ENCODE measurements around the gene NPR1.
"Not testable (repeated sequence)": the region's sequence is repeated elsewhere in the genome, so short reads cannot be mapped to it uniquely, and the experiment has no call there.

The NPR1 gene

DNA sequence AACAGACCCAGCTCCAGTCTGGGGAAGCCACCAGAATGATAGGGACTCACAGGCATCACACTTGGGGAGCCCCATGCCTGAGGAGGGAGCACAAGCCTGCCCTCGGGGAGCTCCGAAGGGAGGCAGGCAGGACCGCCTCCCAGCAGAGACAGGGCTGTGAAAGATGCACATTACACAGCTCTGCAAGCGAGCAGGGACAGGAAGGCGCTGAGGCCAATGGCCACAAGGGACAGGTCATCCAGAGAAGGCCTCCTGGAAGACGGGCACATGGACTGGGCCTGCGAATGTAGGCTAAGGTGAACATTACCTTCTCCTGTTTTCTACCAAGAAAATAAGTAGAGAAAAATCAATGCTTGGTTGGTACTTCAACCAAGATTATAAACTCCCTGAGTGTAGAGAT is 4.2 kb downstream of the NPR1 start:
- no peak for DNase-seq (ENCODE audit: low read depth)

DNA sequence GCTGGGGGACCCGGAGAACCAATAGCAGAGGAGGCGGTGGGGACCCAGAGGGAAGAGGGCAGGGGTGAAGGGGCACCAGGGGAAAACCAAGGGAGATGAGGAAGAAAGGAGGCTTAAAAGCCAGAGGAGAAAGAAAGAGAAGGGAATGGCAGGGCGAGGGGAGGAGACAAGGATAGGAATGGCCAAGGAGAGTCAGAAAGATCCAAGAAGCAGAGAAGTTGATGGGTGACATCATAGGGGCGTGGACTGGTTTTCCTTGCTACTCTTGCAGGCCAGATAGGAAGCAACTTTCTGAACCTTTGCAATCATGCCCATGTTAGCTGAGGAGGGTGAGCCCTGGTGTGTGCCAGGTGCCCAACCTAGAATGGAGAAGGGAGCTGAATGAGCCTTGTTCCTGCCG is 5.4 kb downstream of the NPR1 start:
- DNase-seq (ENCODE audit: low read depth) = peak; percentile 49

- no peak for DNase-seq (ENCODE audit: low read depth)
These were observed 6.4 kb downstream of the NPR1 start for GRCh38 chr1:153684892-153685291.

DNA sequence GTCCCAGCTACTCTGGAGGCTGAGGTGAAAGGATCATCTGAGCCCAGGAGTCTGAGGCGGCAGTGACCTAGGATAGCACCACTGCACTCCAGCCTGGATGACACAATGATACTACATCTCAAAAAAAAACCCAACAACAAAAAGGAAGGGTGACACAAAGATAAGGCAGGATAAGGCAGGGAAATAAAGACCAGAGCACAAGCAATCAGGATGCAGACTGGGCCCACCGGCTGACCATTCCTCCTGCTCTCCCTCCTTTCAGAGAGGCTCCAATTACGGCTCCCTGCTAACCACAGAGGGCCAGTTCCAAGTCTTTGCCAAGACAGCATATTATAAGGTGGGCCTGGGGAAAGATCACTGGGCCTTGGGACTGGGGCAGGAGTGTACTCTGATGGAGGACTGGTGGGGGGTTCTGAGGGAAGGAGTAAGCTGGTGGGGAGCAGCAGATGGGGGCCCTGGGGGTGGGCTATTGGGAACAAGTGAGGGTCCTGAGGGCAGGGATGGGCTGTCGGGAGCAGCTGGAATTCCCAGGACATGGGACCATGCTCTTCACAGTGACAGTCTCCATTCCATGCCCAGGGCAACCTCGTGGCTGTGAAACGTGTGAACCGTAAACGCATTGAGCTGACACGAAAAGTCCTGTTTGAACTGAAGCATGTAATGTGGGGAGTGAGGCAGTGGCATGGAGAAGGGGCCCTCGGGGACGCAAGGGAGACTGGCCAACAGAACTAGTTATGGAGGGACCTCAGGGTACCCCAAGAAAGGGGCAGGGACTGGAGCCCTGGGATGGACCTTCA is 7.3 kb downstream of the NPR1 start:
- DNase-seq (ENCODE audit: low read depth) = no peak

DNA sequence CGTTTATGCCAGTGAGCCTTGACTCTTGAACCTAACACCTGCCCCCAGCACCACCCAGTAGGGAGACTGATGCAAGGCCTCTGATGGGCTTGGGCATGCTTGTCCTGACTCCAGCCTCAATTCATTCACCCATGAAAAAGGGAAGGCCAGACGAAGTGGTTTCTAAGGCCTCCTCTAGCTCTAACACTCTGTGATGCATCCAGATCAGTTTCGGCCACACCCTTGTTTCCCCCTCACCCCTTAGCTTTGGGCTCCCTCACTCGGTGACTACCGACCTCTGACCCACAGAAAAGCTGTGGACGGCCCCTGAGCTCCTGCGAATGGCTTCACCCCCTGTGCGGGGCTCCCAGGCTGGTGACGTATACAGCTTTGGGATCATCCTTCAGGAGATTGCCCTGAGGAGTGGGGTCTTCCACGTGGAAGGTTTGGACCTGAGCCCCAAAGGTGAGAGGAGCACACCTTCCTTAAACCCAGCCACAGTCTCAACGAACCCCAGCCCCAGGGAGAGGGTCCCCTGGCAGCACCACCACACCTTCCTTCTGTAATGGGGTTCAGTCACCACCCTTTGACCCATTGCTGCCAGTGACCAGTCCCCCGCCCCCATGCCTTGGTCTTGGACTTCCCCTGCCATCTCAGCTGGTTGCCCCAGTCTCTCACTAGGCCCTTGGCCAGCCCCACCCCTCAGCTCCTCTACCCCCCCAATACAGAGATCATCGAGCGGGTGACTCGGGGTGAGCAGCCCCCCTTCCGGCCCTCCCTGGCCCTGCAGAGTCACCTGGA is 9.0 kb downstream of the NPR1 start:
- DNase-seq (ENCODE audit: low read depth) = no peak

GRCh38 chr1:153688276-153688675 is 9.8 kb downstream of the NPR1 start:
- no peak for DNase-seq (ENCODE audit: low read depth)

DNA sequence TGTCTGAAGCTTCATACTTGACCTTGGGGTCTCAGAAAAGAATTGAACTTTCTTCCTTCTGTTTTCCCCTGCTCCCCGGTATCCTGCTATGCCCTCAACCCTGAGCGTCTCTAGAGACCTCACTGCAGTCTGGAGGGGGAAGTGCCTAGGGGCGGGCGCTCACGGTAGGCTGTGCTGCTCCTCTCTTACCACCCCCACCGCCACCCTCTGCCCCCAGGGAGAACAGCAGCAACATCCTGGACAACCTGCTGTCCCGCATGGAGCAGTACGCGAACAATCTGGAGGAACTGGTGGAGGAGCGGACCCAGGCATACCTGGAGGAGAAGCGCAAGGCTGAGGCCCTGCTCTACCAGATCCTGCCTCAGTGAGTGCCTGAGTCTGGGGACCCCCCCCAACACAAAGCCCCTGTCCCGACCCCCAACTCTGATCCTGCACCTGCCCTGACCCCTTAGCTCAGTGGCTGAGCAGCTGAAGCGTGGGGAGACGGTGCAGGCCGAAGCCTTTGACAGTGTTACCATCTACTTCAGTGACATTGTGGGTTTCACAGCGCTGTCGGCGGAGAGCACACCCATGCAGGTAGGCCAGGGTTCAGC is 10.3 kb downstream of the NPR1 start:
- DNase-seq (ENCODE audit: low read depth) = no peak

- DNase-seq (ENCODE audit: low read depth) = no peak
These were observed 15.0 kb downstream of the NPR1 start for GRCh38 chr1:153693466-153693865.

GRCh38 chr1:153696741-153697140 is 18.3 kb downstream of the NPR1 start:
- no peak for DNase-seq (ENCODE audit: low read depth)

GRCh38 chr1:153697191-153698019 is 18.9 kb downstream of the NPR1 start:
- no peak for DNase-seq (ENCODE audit: low read depth)

- no peak for DNase-seq (ENCODE audit: low read depth)
These were observed 19.8 kb downstream of the NPR1 start for GRCh38 chr1:153698020-153698922.

DNA sequence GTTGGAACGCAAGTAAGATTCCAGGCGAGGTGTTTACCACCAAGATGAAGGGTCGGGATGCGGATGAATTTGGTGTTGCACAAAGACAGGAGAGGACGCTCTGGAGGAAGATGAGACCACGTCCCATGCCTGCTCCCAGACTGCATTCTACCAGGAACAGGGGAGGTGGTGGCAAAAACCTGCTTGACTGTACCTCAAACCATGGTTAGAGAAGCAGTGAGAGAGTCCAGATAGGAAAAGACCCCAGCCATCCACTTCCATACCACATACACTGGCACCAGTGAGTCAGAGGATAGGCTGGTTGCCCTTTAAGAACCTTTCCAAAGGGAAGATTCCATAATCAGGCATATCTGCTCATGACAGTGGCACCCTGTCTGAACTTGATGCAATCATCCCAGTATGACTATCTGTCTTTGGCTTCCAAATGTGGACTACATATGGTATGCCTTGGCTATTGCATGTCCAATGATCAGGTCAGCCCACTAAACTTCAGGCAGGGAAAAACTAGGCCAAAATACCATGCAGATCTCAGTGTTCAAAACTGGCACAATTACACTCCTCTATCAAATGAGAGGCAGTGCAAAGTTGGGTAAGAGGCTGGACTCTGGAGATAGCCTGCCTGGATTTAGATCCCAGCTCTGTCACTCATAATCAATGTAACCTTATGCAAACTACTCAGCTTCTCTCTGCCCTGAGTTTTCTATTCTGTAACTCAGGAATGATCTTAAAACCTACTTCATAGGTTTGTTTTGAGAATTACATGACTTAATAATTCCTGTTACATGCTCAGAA is 20.6 kb downstream of the NPR1 start:
- DNase-seq (ENCODE audit: low read depth) = peak; percentile 46

- DNase-seq (ENCODE audit: low read depth) = no peak
These were observed 21.3 kb downstream of the NPR1 start for GRCh38 chr1:153699768-153700167.

DNA sequence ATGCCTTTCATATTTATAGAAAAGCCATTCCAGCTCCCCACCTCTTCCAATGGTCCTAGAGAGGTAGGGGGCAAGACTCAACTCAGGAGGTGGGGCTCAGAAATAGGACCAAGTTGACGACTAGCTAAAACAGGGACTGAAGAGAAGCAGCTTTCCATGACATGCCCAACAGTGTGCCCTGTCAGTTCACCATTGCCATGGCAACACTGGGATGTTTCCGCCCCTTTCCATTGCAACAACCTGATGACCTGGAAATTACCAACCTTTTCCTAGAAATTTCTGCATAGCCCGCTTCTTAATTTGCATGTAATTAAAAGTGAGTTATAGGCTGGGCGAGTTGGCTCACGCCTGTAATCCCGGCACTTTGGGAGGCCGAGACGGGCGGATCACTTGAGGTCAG is 27.0 kb downstream of the NPR1 start:
- no peak for DNase-seq (ENCODE audit: low read depth)

- no peak for DNase-seq (ENCODE audit: low read depth)
These were observed 32.5 kb downstream of the NPR1 start for GRCh38 chr1:153711026-153711425.

DNA sequence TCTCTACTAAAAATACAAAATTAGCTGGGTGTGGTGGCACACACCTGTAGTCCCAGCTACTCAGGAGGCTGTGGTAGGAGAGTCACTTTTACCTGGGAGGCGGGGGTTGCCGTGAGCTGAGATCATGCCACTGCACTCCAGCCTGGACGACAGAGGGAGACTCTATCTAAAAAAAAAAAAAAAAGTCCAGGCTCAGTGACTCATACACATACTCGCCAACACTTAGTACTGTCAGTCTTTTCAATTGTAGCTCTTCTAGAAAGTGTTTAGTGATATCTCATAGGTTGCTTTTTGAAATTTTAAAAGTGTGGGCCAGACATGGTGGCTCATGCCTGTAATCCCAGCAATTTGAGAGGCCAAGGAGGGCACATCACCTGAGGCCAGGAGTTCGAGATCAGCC is 37.7 kb downstream of the NPR1 start:
- peak; percentile 31 for DNase-seq (ENCODE audit: low read depth)

DNA sequence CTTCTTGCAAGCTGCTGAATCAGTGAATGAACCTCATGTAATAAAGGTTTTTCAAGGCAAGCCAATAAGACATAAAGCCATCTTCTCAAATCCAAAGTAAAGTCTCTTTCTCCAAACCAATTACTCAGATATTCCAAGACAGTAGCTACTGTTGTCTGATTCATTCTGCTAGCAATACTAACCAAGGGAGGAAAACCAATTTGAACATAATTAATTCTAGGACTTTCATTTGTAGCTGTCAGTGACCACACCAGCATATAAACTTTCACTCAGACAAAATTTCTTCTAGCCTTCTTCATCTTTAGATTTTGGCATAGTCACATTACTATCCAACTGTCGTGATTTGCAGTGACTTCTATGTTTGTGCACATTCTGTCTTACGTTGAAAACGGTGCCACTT is 38.8 kb downstream of the NPR1 start:
- DNase-seq (ENCODE audit: low read depth) = no peak

DNA sequence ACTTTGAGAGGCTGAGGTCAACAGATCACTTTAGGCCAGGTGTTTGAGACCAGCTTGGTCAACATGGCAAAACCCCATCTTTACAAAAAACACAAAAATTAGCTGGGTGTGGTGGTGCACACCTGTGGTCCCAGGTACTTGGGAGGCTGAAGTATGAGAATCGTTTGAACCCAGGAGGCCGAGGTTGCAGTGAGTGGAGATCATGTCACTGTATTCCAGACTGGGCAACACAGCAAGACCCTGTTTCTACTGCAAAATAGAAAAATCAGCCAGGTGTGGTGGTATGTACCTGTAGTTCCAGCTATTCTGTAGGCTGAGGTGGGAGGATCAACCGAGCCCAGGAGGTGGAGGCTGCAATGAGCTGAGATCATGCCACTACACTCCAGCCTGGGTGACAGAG is 45.2 kb downstream of the NPR1 start:
- DNase-seq (ENCODE audit: low read depth) = no peak

GRCh38 chr1:153724634-153725033 is 46.1 kb downstream of the NPR1 start:
- DNase-seq (ENCODE audit: low read depth) = not testable (repeated sequence)

All from ELR (cell line).